M059J (cell line): Measurements from ENCODE around the gene POU3F1. TPM values are rescaled to one million over a fixed set of nuclear protein-coding genes. Genes with fewer than 3 reads are reported as not detected.
"Not testable (repeated sequence)": the region's sequence is repeated elsewhere in the genome, so short reads cannot be mapped to it uniquely, and the experiment has no call there.

Source experiments
- DNase-seq: peaks from one replicate; pipeline ENCODE4 v3.0.0-alpha.2; 2012; ENCODE audit warnings: low read depth
- total RNA-seq: library from RNA; depleted of rRNA; stranded (reverse); fragments of >200 nt; shearing (Covaris generic); gene quantifications from 2 replicates; pipeline ENCODE4 v1.2.3, GENCODE V29; 2014

Gene POU3F1
- total RNA-seq, 1 experiment from 2014 or later, result not detected

DNA sequence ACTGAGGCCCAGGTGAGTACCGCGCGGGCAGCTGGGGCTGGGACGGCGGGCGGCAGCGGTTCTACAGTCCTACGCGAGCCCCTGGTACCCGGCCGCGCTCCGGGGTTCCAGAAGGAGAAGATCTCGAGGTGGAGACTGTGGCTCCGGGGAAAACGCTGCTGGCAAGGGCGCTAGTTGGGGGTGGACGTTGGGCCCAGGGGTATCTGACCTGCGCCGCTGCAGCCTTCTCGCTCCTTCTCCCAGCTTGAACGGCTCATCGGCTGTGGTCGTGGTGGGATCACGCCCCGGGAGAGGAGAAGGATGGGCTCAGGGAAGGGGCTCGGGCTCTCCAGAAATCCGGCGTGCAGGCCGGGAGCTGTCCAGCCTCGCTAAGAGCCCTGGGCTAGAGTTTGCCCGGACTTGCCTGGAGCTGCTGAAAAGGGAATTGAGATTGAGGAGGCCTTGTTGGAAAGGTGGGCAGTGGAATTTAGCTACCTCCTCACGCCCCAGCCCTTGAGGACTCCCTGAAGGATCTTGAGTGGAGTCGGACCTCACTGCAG, 1.1 kb upstream of the POU3F1 start:
- DNase-seq, result peak; percentile 17

DNA sequence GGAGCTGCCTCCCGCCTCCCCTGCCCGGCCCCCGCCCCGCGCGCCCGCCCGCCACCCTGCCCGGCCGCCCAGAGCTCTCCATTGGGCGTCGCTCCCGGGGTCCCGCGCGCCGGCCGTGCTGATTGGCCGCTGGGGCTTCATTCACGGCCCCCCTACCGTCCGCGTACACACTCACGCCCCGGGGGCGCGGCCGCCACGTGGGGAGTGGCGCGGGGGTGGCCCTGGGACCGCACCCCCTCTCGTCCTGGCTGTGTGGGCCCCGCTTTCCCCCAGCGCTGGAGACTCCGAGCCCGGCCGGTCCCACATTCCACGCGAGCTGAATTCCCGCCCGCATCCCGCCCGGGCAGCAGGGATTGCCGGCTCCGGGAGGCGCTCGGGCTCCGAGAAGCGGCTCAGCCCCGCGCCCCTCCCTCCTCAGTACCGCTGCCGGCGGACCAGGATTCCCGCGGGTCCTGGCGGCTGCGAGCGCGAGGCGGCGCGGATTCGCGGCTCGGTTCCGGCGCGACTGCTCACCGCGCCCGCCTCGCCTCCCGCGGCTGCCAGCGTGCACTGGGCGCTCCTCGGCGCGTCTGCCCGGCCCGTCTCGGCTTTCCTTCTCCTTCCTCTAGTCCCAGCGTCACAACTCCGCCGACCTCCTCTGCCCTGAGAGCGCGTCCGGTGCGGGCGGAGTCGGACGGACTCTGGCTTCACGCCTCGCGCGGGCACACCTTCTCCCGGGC, 450 bp upstream of the POU3F1 start:
- DNase-seq, result peak; percentile 80

DNA sequence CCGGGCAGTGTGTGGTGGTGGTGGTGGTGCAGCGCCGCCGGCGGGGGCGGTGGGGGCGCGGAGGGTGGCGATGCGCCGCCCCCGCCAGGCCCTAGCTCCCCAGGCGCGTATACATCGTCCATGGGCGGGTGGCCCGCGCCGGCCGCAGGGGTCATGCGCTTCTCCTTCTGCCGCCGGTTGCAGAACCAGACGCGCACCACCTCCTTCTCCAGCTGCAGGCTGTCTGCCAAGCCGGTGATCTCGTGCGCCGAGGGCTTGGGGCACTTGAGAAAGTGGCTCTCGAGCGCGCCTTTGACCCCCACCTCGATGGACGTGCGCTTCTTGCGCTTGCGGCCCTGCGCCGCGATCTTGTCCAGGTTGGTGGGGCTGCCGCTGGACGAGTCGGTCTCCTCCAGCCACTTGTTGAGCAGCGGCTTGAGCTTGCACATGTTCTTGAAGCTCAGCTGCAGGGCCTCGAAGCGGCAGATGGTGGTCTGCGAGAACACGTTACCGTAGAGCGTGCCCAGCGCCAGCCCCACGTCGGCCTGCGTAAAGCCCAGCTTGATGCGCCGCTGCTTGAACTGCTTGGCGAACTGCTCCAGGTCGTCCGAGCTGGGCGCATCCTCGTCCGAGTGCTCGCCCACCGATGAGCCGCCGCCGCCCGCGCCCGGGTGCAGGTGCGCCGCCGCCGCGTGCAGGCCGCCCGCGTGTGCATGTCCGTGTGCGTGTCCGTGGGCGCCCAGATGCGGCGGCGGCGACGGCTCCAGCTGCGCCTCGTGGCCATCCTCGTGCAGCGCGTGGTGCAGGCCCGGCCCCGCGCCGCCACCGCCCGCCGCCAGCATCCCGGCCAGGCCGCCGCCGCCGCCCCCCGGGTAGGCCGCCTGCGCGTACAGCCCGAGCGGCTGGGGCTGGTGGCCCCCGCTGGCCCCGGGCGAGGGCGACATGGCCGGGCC, 926 bp downstream of the POU3F1 start:
- DNase-seq, result peak; percentile 26

- DNase-seq, result no peak
Observed at GRCh38 chr1:38044221-38045215, 2.1 kb downstream of the POU3F1 start.

DNA sequence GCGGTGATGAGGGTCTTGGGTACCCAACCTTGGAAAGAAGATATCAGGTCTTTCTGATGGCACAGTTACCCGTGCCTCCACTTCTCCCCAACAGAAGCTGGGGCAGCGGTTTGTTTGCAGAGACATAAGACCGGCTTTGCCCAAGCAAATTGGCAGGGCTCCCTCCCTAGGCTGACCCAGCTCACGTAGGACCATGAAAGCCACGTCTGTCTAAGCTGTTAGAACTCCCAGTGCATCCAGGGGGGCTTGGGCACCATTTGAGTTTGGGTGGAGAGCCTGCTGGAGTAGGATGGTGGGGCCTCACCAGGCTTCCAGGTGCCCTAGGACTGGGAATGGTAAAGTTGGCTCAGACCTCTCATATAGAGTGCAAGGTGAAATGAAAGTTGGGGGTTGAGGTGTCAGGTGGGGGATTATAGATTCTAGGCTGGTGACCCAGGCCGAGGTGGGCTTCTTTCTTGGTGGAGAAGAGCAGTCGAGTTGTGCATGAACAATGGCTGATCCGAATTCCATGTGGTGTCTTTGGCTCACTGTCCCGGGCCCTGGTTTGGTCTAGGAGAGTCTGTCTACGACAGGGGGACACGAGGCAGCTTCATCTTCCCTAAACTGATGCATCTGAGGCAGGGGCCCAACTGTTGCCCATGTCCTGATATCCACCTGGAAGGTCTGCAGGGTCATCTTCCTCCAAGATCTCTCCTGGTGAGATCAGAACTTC, 3.4 kb downstream of the POU3F1 start:
- DNase-seq, result no peak

- no peak for DNase-seq
Observed at GRCh38 chr1:38041936-38042834, 4.4 kb downstream of the POU3F1 start.

GRCh38 chr1:38039331-38040088, 7.1 kb downstream of the POU3F1 start:
- no peak for DNase-seq

GRCh38 chr1:38038861-38039260, 7.7 kb downstream of the POU3F1 start:
- DNase-seq, result peak; percentile 69

DNA sequence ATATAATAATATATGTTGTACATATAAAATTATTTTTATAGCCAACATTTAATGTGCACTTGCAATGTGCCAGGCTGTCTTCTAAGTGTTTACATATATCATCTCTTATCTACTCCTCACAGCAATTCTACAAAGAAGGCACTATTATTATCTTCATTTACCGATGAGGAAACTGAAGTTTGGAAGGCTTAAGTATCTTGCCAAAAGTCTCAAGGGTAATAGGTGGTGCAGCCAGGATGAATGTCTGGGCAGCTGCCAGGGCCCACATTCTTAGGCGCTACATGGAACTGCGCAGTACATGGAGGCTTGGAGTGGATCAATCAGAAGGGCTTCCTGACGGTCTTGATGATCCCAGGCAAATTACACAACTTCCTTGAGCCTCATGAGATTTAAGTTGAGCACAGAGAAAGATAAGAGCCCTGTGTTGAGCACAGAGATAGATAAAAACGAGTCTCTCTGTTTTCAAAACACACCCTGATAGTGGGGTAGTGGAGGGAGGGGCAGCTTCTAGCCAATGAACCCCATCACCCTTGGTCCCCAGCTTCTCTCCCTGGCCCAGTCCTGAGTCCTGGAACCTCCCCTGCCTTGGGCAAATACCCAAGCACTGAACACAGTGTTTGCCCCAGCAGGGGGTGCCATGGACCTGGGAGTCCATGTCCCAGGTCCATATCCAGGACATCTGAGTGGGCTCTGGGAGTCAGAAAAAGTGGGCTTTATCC, 9.2 kb downstream of the POU3F1 start:
- no peak for DNase-seq

DNA sequence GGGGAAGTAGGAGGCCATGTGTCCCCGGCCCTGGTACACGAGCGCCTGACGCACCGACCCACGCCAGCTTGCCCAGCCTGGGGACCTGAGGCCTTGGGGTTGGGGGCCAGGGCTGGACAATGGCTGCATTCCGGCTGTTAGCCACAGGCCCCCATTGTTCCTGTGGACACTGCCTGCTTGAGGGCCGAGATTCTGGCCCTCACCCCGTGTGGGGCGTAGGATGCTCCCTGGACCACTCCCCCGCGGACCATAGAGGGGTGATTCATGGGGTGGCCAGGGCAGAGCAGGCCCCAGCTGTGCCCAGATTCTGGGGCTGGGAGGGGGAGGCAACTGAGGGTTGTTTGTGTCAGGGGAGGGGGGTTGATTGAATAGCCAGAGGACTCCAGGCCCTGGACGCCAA, 11.7 kb downstream of the POU3F1 start:
- no peak for DNase-seq

DNA sequence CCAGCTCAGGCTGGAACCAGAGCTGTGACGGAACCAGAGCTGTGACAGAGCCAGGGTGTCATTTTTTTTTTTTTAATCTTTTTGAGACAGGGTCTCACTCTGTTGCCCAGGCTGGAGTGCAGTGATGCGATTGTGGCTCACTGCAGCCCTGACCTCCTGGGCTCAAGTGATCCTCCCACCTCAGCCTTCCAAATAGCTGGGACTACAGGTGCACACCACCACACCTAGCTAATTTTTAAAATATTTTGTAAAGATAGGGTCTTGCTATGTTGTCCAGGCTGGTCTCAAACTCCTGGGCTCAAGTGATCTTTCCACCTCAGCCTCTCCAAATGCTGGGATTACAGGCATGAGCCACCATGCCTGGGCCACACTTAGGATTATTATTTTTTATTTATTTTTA, 13.6 kb downstream of the POU3F1 start:
- DNase-seq, result not testable (repeated sequence)

- DNase-seq, result no peak
Observed at GRCh38 chr1:38031513-38031866, 15.1 kb downstream of the POU3F1 start.

GRCh38 chr1:38030596-38031512, 15.7 kb downstream of the POU3F1 start:
- DNase-seq, result no peak

DNA sequence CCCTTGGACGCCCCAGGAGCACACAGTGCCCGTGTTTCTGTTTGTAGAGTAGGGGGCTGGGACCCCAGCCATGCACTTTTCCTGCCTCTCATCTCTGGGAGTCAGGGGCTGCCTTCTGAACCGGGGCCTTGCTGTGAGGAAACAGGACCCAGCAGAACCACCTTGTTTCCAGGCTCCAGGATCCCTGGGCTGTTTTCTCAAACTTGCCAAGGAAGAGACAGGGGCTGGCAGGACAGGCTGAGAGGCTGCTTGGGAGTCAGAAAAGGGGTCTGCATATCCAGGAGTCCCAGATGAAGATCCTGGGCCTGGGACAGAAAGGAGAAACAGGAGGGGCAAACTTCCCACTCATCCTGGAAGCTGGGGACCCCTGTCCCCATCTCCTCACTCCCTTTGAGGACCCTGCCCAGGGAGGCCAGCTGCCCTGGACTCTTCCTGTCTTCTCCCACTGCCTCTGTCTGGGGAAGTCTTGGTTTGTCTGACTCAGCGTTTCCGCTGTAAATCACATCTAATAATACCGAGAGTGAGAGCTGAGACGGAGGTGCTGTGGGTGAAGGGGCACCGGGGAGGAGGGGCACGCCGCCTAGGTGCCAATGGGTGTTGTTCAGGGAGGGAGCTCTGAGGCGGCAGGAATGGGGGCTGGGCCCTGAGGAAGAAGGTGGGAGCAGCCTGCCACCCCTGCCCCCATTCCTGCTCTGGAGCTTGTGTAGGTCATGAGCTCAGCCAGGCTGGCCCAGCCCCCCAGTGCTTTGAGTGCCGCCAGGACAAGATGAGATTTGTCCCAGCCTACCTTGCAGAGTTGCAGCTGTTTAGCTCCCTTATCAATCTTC, 16.7 kb downstream of the POU3F1 start:
- DNase-seq, result peak; percentile 91

DNA sequence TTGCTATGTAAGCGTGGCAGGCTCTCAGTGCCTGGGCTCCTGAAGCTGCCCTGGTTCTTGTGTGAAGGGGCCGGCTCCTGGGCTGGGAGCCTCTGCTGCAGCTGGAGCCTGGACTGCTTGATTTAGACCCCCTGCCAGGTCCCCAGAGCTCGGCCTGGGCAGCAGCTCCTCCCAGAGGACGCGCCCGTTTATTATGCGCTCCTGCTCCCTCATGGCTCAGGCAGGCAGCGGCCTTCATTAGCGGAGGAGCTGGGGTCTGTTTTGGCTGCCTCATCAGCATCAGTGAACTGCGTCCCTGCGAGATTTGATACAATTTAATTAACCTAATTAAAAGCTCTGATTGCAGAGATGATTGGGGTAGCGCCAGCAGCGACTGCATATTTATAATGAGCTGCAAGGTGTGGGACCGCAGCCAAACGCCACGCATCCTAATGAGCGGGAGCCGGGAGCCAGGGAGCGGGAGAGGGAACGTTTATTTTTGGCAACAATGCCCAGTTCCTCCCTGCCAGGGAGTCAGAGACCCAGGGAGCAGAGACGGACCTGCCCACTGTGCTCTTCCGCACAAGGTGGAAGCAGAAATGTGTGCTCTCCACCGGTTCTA, 17.4 kb downstream of the POU3F1 start:
- DNase-seq, result peak; percentile 33

DNA sequence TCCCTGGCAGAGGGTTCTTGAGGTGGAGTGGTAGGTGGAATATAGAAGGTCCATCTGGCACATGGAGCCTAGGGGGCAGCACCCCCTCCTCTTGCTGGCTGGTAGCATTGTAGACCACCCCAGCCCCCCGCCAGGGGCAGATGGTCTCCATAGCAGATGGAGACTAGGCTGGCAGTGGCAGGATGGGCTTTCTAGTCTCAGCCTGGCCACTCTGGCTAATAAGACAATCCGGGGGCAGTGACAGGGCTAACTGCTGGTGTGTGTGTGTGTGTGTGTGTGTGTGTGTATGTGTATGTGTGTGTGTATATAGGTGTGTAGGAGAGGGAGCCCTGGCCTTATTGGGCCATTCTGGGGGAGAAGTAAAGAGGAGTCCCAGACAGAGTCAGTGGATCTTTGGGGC, 17.9 kb downstream of the POU3F1 start:
- no peak for DNase-seq
